Smooth muscle cell (in vitro differentiated cells): Measurements from ENCODE around the gene CSNK1A1L. TPM values are rescaled to one million over a fixed set of nuclear protein-coding genes. Genes with fewer than 3 reads are reported as not detected.

ENCODE experiments used
- DNase-seq: peaks from one replicate; lab custom pipeline; 2025; ENCODE audit not compliant: unreplicated experiment; lab: John Stamatoyannopoulos, UW
- H2AFZ ChIP-seq: fragments of 200-600 bp; sonication (generic); 2 replicates; pipeline ENCODE4 v1.6.0; 2016; ENCODE audit warnings: antibody characterized with exemption, low read depth, mild to moderate bottlenecking
- H3F3A ChIP-seq: fragments of 200-600 bp; sonication (generic); 2 replicates; pipeline ENCODE4 v1.6.0; 2017; ENCODE audit warnings: antibody characterized with exemption, low read depth
- H3K27ac ChIP-seq: fragments of 200-600 bp; sonication (generic); 2 replicates; pipeline ENCODE4 v1.5.1; 2016; ENCODE audit warnings: low read depth, mild to moderate bottlenecking
- H3K27me3 ChIP-seq: fragments of 200-600 bp; sonication (generic); 2 replicates; pipeline ENCODE4 v1.6.1; 2016; ENCODE audit warnings: low read depth, mild to moderate bottlenecking
- H3K36me3 ChIP-seq: fragments of 200-600 bp; sonication (generic); 2 replicates; pipeline ENCODE4 v1.5.1; 2016; ENCODE audit warnings: low read depth
- H3K4me1 ChIP-seq: fragments of 200-600 bp; sonication (generic); 2 replicates; pipeline ENCODE4 v1.5.1; 2016; ENCODE audit warnings: low read depth
- H3K4me2 ChIP-seq: fragments of 200-600 bp; sonication (generic); 2 replicates; pipeline ENCODE4 v1.6.0; 2016; ENCODE audit warnings: mild to moderate bottlenecking
- H3K4me3 ChIP-seq: fragments of 200-600 bp; sonication (generic); 2 replicates; pipeline ENCODE4 v1.5.1; 2016; ENCODE audit warnings: mild to moderate bottlenecking
- H3K79me2 ChIP-seq: fragments of 200-600 bp; sonication (generic); 2 replicates; pipeline ENCODE4 v1.6.0; 2016; ENCODE audit warnings: low read depth, mild to moderate bottlenecking
- H3K9ac ChIP-seq: fragments of 200-600 bp; sonication (generic); 2 replicates; pipeline ENCODE4 v1.6.0; 2016; ENCODE audit warnings: low read depth
- H3K9me3 ChIP-seq: fragments of 200-600 bp; sonication (generic); replicated peaks from 2 replicates; pipeline ENCODE4 v1.5.1; 2016; ENCODE audit warnings: low read depth
- H4K20me1 ChIP-seq: fragments of 200-600 bp; sonication (generic); 2 replicates; pipeline ENCODE4 v1.6.0; 2016; ENCODE audit warnings: low read depth
- WGBS: methylation state at CpG from one replicate; pipeline ENCODE4 v1.1.7; 2016; ENCODE audit warnings: low lambda C conversion rate; 5-methylcytosine and 5-hydroxymethylcytosine counted together
- polyA plus RNA-seq: library from polyadenylated mRNA; unstranded; fragments of >200 nt; fragmentation: Nextera tagmentation; extraction: Ambion mirVana; gene quantifications from 2 replicates; pipeline ENCODE4 v1.2.1, GENCODE V29; 2016
- total RNA-seq: library from RNA; depleted of rRNA; stranded (reverse); fragments of >200 nt; gene quantifications from 2 replicates; pipeline ENCODE4 v1.2.3, GENCODE V29; 2014
- TF ChIP-seq, protein P1 (sequence below): fragments of 200-600 bp; sonication (generic); IDR thresholded peaks from 2 replicates; pipeline ENCODE4 v1.5.1; 2017; ENCODE audit warnings: borderline replicate concordance, mild to moderate bottlenecking, antibody characterized with exemption; ENCODE audit not compliant: insufficient read depth, poor library complexity, severe bottlenecking

Gene CSNK1A1L
- total and polyA plus RNA-seq, 2 experiments from 2014 or later = not detected

DNA sequence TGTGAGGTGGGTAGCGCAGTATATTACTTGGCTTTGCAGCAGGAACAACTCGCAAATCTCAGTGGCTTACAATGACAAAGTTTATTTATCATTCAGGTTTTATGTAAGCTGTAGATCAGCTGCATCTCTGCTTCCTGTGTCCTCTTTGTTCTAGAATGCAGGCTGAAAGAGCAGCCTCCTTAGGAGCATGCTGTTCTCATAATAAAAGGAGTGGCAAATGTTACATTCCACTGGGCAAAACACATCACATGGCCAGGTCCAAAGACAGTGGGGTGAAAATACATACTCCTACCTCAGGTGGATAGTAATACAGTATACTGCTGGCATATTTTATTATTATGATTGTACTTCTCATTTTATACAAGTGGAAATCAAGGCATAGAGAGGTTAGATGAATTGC lies 1.2 kb upstream of the CSNK1A1L start:
- TF ChIP-seq, protein P1, sequence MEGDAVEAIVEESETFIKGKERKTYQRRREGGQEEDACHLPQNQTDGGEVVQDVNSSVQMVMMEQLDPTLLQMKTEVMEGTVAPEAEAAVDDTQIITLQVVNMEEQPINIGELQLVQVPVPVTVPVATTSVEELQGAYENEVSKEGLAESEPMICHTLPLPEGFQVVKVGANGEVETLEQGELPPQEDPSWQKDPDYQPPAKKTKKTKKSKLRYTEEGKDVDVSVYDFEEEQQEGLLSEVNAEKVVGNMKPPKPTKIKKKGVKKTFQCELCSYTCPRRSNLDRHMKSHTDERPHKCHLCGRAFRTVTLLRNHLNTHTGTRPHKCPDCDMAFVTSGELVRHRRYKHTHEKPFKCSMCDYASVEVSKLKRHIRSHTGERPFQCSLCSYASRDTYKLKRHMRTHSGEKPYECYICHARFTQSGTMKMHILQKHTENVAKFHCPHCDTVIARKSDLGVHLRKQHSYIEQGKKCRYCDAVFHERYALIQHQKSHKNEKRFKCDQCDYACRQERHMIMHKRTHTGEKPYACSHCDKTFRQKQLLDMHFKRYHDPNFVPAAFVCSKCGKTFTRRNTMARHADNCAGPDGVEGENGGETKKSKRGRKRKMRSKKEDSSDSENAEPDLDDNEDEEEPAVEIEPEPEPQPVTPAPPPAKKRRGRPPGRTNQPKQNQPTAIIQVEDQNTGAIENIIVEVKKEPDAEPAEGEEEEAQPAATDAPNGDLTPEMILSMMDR = no peak
- H4K20me1 ChIP-seq = no peaks in the 10 kb centered on the region
- no peaks in the 10 kb centered on the region for H3K27me3 ChIP-seq
- no peak overlapping the region for H3K9ac ChIP-seq
- peak overlapping the region; percentile 21 for H2AFZ ChIP-seq
- no peaks in the 10 kb centered on the region for H3K9me3 ChIP-seq
- no peaks in the 10 kb centered on the region for H3K4me1 ChIP-seq
- H3K79me2 ChIP-seq = no peaks in the 10 kb centered on the region
- H3K4me3 ChIP-seq = no peak overlapping the region
- no peak overlapping the region for H3K27ac ChIP-seq
- DNase-seq = no peak
- no peaks in the 10 kb centered on the region for H3K36me3 ChIP-seq
- no peak overlapping the region for H3K4me2 ChIP-seq
- no peaks in the 10 kb centered on the region for H3F3A ChIP-seq
- 92% methylated on average over 2 of the region's 2 CpGs for WGBS

- no peak for DNase-seq
- H4K20me1 ChIP-seq = no peaks in the 10 kb centered on the region
- H3K9ac ChIP-seq = no peak overlapping the region
- H3K4me3 ChIP-seq = no peak overlapping the region
- H3K27ac ChIP-seq = no peak overlapping the region
- no peaks in the 10 kb centered on the region for H3K4me1 ChIP-seq
- H3K9me3 ChIP-seq = no peaks in the 10 kb centered on the region
- no peak overlapping the region for H3K4me2 ChIP-seq
- 73% methylated on average over 4 of the region's 4 CpGs for WGBS
- TF ChIP-seq, protein P1 = no peak
- H3K36me3 ChIP-seq = no peaks in the 10 kb centered on the region
- no peaks in the 10 kb centered on the region for H3F3A ChIP-seq
- H2AFZ ChIP-seq = no peak overlapping the region
- no peaks in the 10 kb centered on the region for H3K79me2 ChIP-seq
- no peaks in the 10 kb centered on the region for H3K27me3 ChIP-seq
Observed at GRCh38 chr13:37102896-37103295, 2.6 kb downstream of the CSNK1A1L start.

DNA sequence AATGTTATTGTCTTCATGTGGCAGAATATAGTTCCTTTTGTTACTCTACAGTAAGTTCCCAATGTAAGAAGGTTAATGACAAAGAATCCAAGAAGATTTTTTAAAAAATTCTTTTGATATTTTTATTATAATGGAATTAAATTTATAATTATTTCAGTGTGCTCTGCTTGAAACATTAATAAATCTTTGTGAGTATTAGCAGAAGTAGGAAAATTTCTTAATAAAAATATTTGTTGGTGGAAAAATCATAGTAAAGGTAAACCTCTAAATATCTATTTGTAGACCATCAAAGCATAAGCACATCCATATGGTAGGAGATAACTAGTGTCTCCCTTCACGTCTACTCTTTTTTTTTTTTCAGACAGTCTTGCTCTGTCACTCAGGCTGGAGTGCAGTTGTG lies 4.3 kb downstream of the CSNK1A1L start:
- H3K36me3 ChIP-seq = no peaks in the 10 kb centered on the region
- WGBS = 54% methylated on average over 1 of the region's 1 CpG
- DNase-seq = no peak
- no peaks in the 10 kb centered on the region for H3K79me2 ChIP-seq
- H4K20me1 ChIP-seq = no peaks in the 10 kb centered on the region
- H3K4me1 ChIP-seq = no peaks in the 10 kb centered on the region
- no peak overlapping the region for H3K4me2 ChIP-seq
- no peaks in the 10 kb centered on the region for H3F3A ChIP-seq
- H3K4me3 ChIP-seq = no peak overlapping the region
- no peaks in the 10 kb centered on the region for H3K27me3 ChIP-seq
- H3K9me3 ChIP-seq = no peaks in the 10 kb centered on the region
- H3K27ac ChIP-seq = no peak overlapping the region
- TF ChIP-seq, protein P1 = no peak
- H2AFZ ChIP-seq = no peak overlapping the region
- H3K9ac ChIP-seq = no peak overlapping the region

GRCh38 chr13:37100731-37101130 lies 4.7 kb downstream of the CSNK1A1L start:
- Histone ChIP-seq H3K36me3 (no peaks in the 10 kb centered on the region), H3K27ac (no peak overlapping the region), H4K20me1 (no peaks in the 10 kb centered on the region), H3K4me1 (no peaks in the 10 kb centered on the region), H3K9me3 (no peaks in the 10 kb centered on the region), H3K27me3 (no peaks in the 10 kb centered on the region), H3K4me2 (no peak overlapping the region), H3K4me3 (no peak overlapping the region), H2AFZ (no peak overlapping the region), H3K79me2 (no peaks in the 10 kb centered on the region), H3K9ac (no peak overlapping the region), H3F3A (no peaks in the 10 kb centered on the region)
- DNase-seq = no peak
- TF ChIP-seq, protein P1 = no peak
